SK-N-SH treated with all-trans-retinoic acid at 6 μM for 48 hours (cell line): ENCODE measurements around the gene ZNF860.

Experiments
- ATAC-seq: fragments of 200-7000 bp; cut with Tn5 transposase; 3 replicates; pipeline ENCODE4 v1.9.1; 2020; ENCODE audit warnings: mild to moderate bottlenecking, moderate library complexity
- ARNTL ChIP-seq: fragments of 450-650 bp; formaldehyde crosslinking; IDR thresholded peaks from 2 replicates; pipeline ENCODE4 v1.5.0; 2020; ENCODE audit warnings: low read depth, mild to moderate bottlenecking, moderate library complexity, borderline replicate concordance
- BACH2 ChIP-seq: fragments of 250-450 bp; sonication (Bioruptor Pico); IDR thresholded peaks from 2 replicates; pipeline ENCODE4 v1.9.0; 2021; ENCODE audit warnings: mild to moderate bottlenecking, borderline replicate concordance
- CREB5 ChIP-seq: fragments of 250-450 bp; sonication (Bioruptor Pico); IDR thresholded peaks from 2 replicates; pipeline ENCODE4 v1.5.1; 2020; ENCODE audit warnings: low read depth, mild to moderate bottlenecking, moderate library complexity
- CSDC2 ChIP-seq: fragments of 250-450 bp; sonication (Bioruptor Pico); IDR thresholded peaks from 2 replicates; pipeline ENCODE4 v1.5.0; 2020; ENCODE audit warnings: mild to moderate bottlenecking, moderate library complexity
- CSRNP3 ChIP-seq: fragments of 250-450 bp; sonication (Bioruptor Pico); IDR thresholded peaks from 2 replicates; pipeline ENCODE4 v1.5.1; 2021; ENCODE audit warnings: mild to moderate bottlenecking, moderate library complexity
- ESRRG ChIP-seq: fragments of 250-450 bp; sonication (Bioruptor Pico); IDR thresholded peaks from 2 replicates; pipeline ENCODE4 v1.6.1; 2021; ENCODE audit warnings: mild to moderate bottlenecking
- GLIS3 ChIP-seq: fragments of 250-450 bp; sonication (Bioruptor Pico); IDR thresholded peaks from 2 replicates; pipeline ENCODE4 v1.5.0; 2020; ENCODE audit warnings: mild to moderate bottlenecking, moderate library complexity
- ISL1 ChIP-seq: fragments of 250-450 bp; sonication (Bioruptor Pico); IDR thresholded peaks from 2 replicates; pipeline ENCODE4 v2.1.2; 2022; ENCODE audit warnings: mild to moderate bottlenecking, moderate library complexity
- OSR1 ChIP-seq: fragments of 250-450 bp; sonication (Bioruptor Pico); IDR thresholded peaks from 2 replicates; pipeline ENCODE4 v1.8.0; 2022; ENCODE audit warnings: moderate library complexity, mild to moderate bottlenecking, inconsistent platforms
- POU6F1 ChIP-seq: fragments of 250-450 bp; sonication (Bioruptor Pico); IDR thresholded peaks from 2 replicates; pipeline ENCODE4 v1.8.0; 2021; ENCODE audit warnings: low read depth, mild to moderate bottlenecking, moderate library complexity, borderline replicate concordance
- PPARA ChIP-seq: fragments of 250-450 bp; sonication (Bioruptor Pico); IDR thresholded peaks from 2 replicates; pipeline ENCODE4 v1.5.0; 2020; ENCODE audit warnings: mild to moderate bottlenecking, borderline replicate concordance
- RARB ChIP-seq: fragments of 250-450 bp; sonication (Bioruptor Pico); IDR thresholded peaks from 2 replicates; pipeline ENCODE4 v1.8.0; 2021; ENCODE audit warnings: mild to moderate bottlenecking, moderate library complexity
- SNAI2 ChIP-seq: fragments of 250-450 bp; sonication (Bioruptor Pico); IDR thresholded peaks from 2 replicates; pipeline ENCODE4 v1.5.0; 2020; ENCODE audit warnings: mild to moderate bottlenecking, moderate library complexity
- TCF4 ChIP-seq: fragments of 250-450 bp; sonication (Bioruptor Pico); IDR thresholded peaks from 2 replicates; pipeline ENCODE4 v1.8.0; 2021; ENCODE audit warnings: mild to moderate bottlenecking, moderate library complexity, borderline replicate concordance
- TSHZ2 ChIP-seq: fragments of 250-450 bp; sonication (Bioruptor Pico); IDR thresholded peaks from 2 replicates; pipeline ENCODE4 v1.5.0; 2020; ENCODE audit warnings: mild to moderate bottlenecking, moderate library complexity
- ZC3H10 ChIP-seq: fragments of 250-450 bp; sonication (Bioruptor Pico); IDR thresholded peaks from 2 replicates; pipeline ENCODE4 v1.5.1; 2021; ENCODE audit warnings: mild to moderate bottlenecking, moderate library complexity
- ZFP3 ChIP-seq: fragments of 250-450 bp; sonication (Bioruptor Pico); IDR thresholded peaks from 2 replicates; pipeline ENCODE4 v1.5.0; 2020; ENCODE audit warnings: mild to moderate bottlenecking, moderate library complexity
- ZFP30 ChIP-seq: fragments of 450-650 bp; formaldehyde crosslinking; IDR thresholded peaks from 2 replicates; pipeline ENCODE4 v1.5.0; 2022; ENCODE audit warnings: mild to moderate bottlenecking, moderate library complexity
- ZNF565 ChIP-seq: fragments of 450-650 bp; formaldehyde crosslinking; conservative IDR thresholded peaks from 2 replicates; pipeline ENCODE4 v1.5.0; 2020; ENCODE audit warnings: low read depth, mild to moderate bottlenecking, moderate library complexity
- ZNF70 ChIP-seq: fragments of 450-650 bp; formaldehyde crosslinking; IDR thresholded peaks from 2 replicates; pipeline ENCODE4 v1.5.0; 2020; ENCODE audit warnings: mild to moderate bottlenecking, moderate library complexity
- ZNF8 ChIP-seq: fragments of 450-650 bp; formaldehyde crosslinking; IDR thresholded peaks from 2 replicates; pipeline ENCODE4 v1.5.0; 2020; ENCODE audit warnings: mild to moderate bottlenecking, moderate library complexity

ZNF860 gene

GRCh38 chr3:31947162-31947561 lies 34.4 kb upstream of the ZNF860 start:
- ATAC-seq, result no peak
- TF ChIP-seq ZC3H10 (CRISPR knock-in tag) (no peak), ESRRG (no peak), ISL1 (CRISPR knock-in tag) (no peak), PPARA (CRISPR knock-in tag) (no peak), CREB5 (no peak), OSR1 (no peak), RARB (CRISPR knock-in tag) (no peak), TSHZ2 (CRISPR knock-in tag) (no peak), SNAI2 (CRISPR knock-in tag) (no peak), ZFP3 (CRISPR knock-in tag) (no peak), CSRNP3 (no peak), ZNF8 (CRISPR knock-in tag) (no peak), CSDC2 (CRISPR knock-in tag) (no peak), ARNTL (CRISPR knock-in tag) (no peak), POU6F1 (CRISPR knock-in tag) (no peak)

GRCh38 chr3:31947671-31948091 lies 33.9 kb upstream of the ZNF860 start:
- no peak for ATAC-seq
- no peak for TF ChIP-seq OSR1
- no peak for TF ChIP-seq TSHZ2 (CRISPR knock-in tag)
- no peak for TF ChIP-seq GLIS3 (CRISPR knock-in tag)
- TF ChIP-seq CREB5, result no peak
- TF ChIP-seq ISL1 (CRISPR knock-in tag), result no peak
- TF ChIP-seq ZNF565 (CRISPR knock-in tag), result no peak
- no peak for TF ChIP-seq ZC3H10 (CRISPR knock-in tag)
- TF ChIP-seq ARNTL (CRISPR knock-in tag), result no peak
- TF ChIP-seq PPARA (CRISPR knock-in tag), result no peak
- TF ChIP-seq ZNF8 (CRISPR knock-in tag), result no peak
- no peak for TF ChIP-seq CSRNP3
- no peak for TF ChIP-seq ZFP30 (CRISPR knock-in tag)
- no peak for TF ChIP-seq ZFP3 (CRISPR knock-in tag)
- no peak for TF ChIP-seq BACH2 (CRISPR knock-in tag)
- TF ChIP-seq ZNF70 (CRISPR knock-in tag), result no peak
- no peak for TF ChIP-seq ESRRG
- no peak for TF ChIP-seq POU6F1 (CRISPR knock-in tag)
- TF ChIP-seq TCF4 (CRISPR knock-in tag), result no peak
- TF ChIP-seq, all 23 proteins: peak for 0
